Lung (tissue), 12 donors: ENCODE measurements around the gene DDX10. TPM values are rescaled to one million over a fixed set of nuclear protein-coding genes. Genes with fewer than 3 reads are reported as not detected.

Experiments used
- ATAC-seq: fragments of 200-7000 bp; cut with Tn5 transposase; one replicate; pipeline ENCODE4 v1.9.1; 2020; ENCODE audit warnings: moderate number of reproducible peaks; ENCODE audit not compliant: insufficient read depth, low FRiP score
- DNase-seq, 3 donors: peaks; one replicate each; pipeline ENCODE4 v3.0.0-alpha.2; 2013 to 2017
- H3K27ac ChIP-seq, 2 donors: one replicate each; pipeline ENCODE4 v1.5.1; 2013; ENCODE audit warnings: mild to moderate bottlenecking in 2 of 2, moderate library complexity in 2 of 2, control low read depth in 1 of 2, inconsistent platforms in 1 of 2, low read depth in 1 of 2, low read length in 1 of 2
- H3K27me3 ChIP-seq, 3 donors: one replicate each; pipeline ENCODE4 v1.5.1; 2013; ENCODE audit warnings: low read length in 2 of 3; ENCODE audit not compliant: control insufficient read depth in 3 of 3, insufficient read depth in 3 of 3
- H3K36me3 ChIP-seq, 4 donors: one replicate each; pipeline ENCODE4 v1.5.1; 2013; ENCODE audit warnings: low read length in 4 of 4, mild to moderate bottlenecking in 1 of 4, moderate library complexity in 1 of 4; ENCODE audit not compliant: control insufficient read depth in 4 of 4, insufficient read depth in 4 of 4
- H3K4me1 ChIP-seq, 5 donors: one replicate each; pipeline ENCODE4 v1.5.1; 2013; ENCODE audit warnings: low read length in 5 of 5, mild to moderate bottlenecking in 2 of 5, moderate library complexity in 1 of 5; ENCODE audit not compliant: control insufficient read depth in 5 of 5, insufficient read depth in 5 of 5
- H3K4me3 ChIP-seq: one replicate; pipeline ENCODE4 v1.5.1; 2013; ENCODE audit warnings: mild to moderate bottlenecking, control low read depth, moderate library complexity
- H3K9ac ChIP-seq, 2 donors: one replicate each; pipeline ENCODE4 v1.5.1; 2013; ENCODE audit warnings: low read length in 2 of 2, control low read depth in 1 of 2; ENCODE audit not compliant: insufficient read depth in 1 of 2
- H3K9me3 ChIP-seq, 4 donors: one replicate each; pipeline ENCODE4 v1.5.1; 2013; ENCODE audit warnings: low read length in 3 of 4, mild to moderate bottlenecking in 1 of 4, moderate library complexity in 1 of 4; ENCODE audit not compliant: control insufficient read depth in 4 of 4, insufficient read depth in 3 of 4
- WGBS, 2 donors: extraction: QIAGEN DNeasy Blood & Tissue Kit; methylation state at CpG; one replicate each; pipeline ENCODE4 v1.1.7; 2013; 5-methylcytosine and 5-hydroxymethylcytosine counted together
- polyA plus RNA-seq, 2 donors: library from polyadenylated mRNA; stranded (reverse); fragments of 200-250 nt; gene quantifications; one replicate each; pipeline ENCODE4 v1.2.1, GENCODE V29; 2013
- total RNA-seq, 2 donors: library from RNA; depleted of rRNA in 1 of 2; stranded (reverse); fragments of >200 nt in 1 of 2; gene quantifications; one replicate each; pipeline ENCODE4 v1.2.1, GENCODE V29; 2014 to 2021
- TF ChIP-seq, protein P1 (sequence below): IDR thresholded peaks from 2 replicates; pipeline ENCODE4 v1.5.1; 2012; ENCODE audit warnings: mild to moderate bottlenecking; ENCODE audit errors: control extremely low read depth, extremely low read depth
- donor health status: control.
- donor health status: control.
- donor health status: Bipolar disorder and iron deficiency.
- donor health status: healthy.
- donor health status: DM: yes; HTN: yes; CAD: no.

DDX10 gene
- total and polyA plus RNA-seq, 4 donors = 13.9 to 30.5 (median 18.8) TPM

DNA sequence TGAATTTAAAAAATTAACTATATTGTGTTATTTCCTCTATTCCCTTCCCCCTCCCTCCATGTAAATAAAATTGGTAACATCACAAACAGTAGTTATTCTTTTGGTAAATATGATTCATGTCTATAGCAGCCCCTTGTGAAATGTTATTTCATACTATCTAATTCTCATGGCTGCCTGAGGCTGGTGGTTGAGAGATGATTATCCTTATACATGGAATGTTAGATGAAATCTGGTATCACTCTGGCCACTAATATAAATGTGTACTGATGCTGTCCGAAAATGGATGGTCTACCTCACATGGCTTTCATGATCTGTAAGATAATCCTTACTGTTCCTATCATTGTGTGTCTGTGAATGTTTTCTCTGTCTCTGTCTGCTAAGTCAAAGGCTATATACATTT, 46.3 kb upstream of the DDX10 start:
- Histone ChIP-seq H3K4me3 (no peak overlapping the region), H3K9me3 (no peaks in the 10 kb centered on the region), H3K27ac (no peak overlapping the region), H3K27me3 (no peaks in the 10 kb centered on the region), H3K9ac (no peak overlapping the region), H3K4me1 (no peaks in the 10 kb centered on the region), H3K36me3 (no peaks in the 10 kb centered on the region)
- TF ChIP-seq, protein P1, sequence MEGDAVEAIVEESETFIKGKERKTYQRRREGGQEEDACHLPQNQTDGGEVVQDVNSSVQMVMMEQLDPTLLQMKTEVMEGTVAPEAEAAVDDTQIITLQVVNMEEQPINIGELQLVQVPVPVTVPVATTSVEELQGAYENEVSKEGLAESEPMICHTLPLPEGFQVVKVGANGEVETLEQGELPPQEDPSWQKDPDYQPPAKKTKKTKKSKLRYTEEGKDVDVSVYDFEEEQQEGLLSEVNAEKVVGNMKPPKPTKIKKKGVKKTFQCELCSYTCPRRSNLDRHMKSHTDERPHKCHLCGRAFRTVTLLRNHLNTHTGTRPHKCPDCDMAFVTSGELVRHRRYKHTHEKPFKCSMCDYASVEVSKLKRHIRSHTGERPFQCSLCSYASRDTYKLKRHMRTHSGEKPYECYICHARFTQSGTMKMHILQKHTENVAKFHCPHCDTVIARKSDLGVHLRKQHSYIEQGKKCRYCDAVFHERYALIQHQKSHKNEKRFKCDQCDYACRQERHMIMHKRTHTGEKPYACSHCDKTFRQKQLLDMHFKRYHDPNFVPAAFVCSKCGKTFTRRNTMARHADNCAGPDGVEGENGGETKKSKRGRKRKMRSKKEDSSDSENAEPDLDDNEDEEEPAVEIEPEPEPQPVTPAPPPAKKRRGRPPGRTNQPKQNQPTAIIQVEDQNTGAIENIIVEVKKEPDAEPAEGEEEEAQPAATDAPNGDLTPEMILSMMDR = no peak
- DNase-seq = no peak
- ATAC-seq = no peak
- WGBS, 2 donors = 94 to 96% methylated on average over 1 of the region's 1 CpG

DNA sequence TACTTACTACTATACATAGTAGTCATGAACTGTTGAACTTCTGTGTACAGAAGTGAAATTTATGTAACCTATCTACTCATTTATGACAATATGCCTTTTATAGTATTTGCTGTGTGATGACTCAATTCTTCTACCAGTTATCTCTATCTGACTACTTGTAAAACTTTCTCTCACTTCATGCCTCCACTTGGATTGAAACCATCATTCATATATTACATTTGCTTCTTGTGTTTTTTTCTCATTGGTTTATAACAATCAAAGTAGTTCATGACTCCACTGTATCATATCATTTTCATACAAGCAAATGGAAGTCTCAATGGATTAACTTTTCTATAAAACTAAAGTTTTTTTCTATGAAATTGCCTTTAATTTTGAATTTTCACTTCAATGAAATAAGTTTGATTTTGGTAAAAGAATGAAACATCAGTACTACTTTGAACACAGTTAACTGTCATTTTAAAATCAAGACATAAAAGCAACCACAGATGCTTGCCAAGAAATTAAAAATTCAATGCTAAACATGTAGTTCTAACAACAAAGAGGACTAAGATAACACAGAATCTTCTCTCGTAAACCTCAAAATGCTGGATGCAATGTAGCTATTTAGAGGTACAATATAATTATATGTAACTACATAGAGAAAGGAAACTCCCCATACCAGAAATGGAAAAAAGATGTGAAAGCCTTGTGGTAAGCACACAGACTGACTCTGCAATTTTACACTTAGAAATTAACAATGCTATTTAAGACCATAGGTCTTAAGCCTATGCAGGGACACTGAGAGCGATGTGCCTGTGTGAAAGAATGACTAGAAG, 43.7 kb upstream of the DDX10 start:
- no peak overlapping the region for H3K9ac ChIP-seq
- no peaks in the 10 kb centered on the region for H3K4me1 ChIP-seq
- ATAC-seq = no peak
- TF ChIP-seq, protein P1 = no peak
- no peak overlapping the region for H3K27ac ChIP-seq
- H3K9me3 ChIP-seq = no peaks in the 10 kb centered on the region
- no peak overlapping the region for H3K4me3 ChIP-seq
- no peak for DNase-seq
- WGBS, 2 donors = 72 to 80% methylated on average over 2 of the region's 2 CpGs
- H3K36me3 ChIP-seq = no peaks in the 10 kb centered on the region
- H3K27me3 ChIP-seq = no peaks in the 10 kb centered on the region

DNA sequence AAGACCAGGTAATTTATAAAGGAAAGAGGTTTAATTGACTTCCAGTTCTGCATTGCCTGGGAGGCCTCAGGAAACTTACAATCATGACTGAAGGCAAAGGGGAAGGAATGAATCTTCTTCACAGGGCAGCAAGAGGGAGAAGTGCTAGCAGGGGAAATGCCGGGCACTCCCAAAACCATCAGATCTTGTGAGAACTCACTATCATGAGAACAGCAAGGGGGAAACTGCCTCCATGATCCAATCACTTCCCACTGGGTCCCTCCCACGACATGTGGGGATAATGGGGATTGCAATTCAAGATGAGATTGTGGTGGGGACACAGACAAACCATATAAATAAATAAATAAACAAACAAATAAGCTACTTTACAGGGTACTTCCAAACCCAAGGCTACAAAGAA, 42.5 kb upstream of the DDX10 start:
- TF ChIP-seq, protein P1 = no peak

More for the DNA sequence above, 42.5 kb upstream of the DDX10 start:
- H3K27me3 ChIP-seq = no peaks in the 10 kb centered on the region
- H3K36me3 ChIP-seq = no peaks in the 10 kb centered on the region
- WGBS, 2 donors = 67 to 91% methylated on average over 2 of the region's 2 CpGs
- H3K4me3 ChIP-seq = no peak overlapping the region
- ATAC-seq = no peak
- no peak for DNase-seq
- H3K9ac ChIP-seq = no peak overlapping the region
- no peak overlapping the region for H3K27ac ChIP-seq
- H3K9me3 ChIP-seq = no peaks in the 10 kb centered on the region
- no peaks in the 10 kb centered on the region for H3K4me1 ChIP-seq
